Measurements from ENCODE around the gene CALML6.

CALML6 gene

GRCh38 chr1:1895456-1896336 lies 19.4 kb upstream of the CALML6 start:
- H3K27me3 ChIP-seq (ENCODE audit: insufficient read depth, low read length) = no peaks in the 10 kb centered on the region
- no peaks in the 10 kb centered on the region for H4K20me1 ChIP-seq (ENCODE audit: insufficient read depth, low read length)
- H3K4me3 ChIP-seq (ENCODE audit: low read depth, low read length, poor library complexity, severe bottlenecking) = peak overlapping the region; percentile 0
- peak overlapping the region; percentile 98 for H3K27ac ChIP-seq (ENCODE audit: low read depth, low read length, poor library complexity, severe bottlenecking)
- no peaks in the 10 kb centered on the region for H3K9me3 ChIP-seq (ENCODE audit: low read length)
- H3F3A ChIP-seq (ENCODE audit: insufficient read depth, low read length) = peaks cover 6% of the 10 kb centered on the region; the same call in 1 of the 2 replicates
- peak overlapping the region; percentile 48 for H3K4me2 ChIP-seq (ENCODE audit: low read length)
- TF ChIP-seq EZH2 (IDR thresholded peaks at IDR 0.05; ENCODE audit: borderline replicate concordance, low read length) = no peak
- peak overlapping the region; percentile 55 for H3K9ac ChIP-seq (ENCODE audit: low read length)
- no peaks in the 10 kb centered on the region for H3K79me2 ChIP-seq (ENCODE audit: insufficient read depth, low read length)
- H3K4me1 ChIP-seq (ENCODE audit: insufficient read depth, low read length, severe bottlenecking) = peaks cover 86% of the 10 kb centered on the region
- no peaks in the 10 kb centered on the region for H3K9me2 ChIP-seq (ENCODE audit: low read depth, low read length)
- no peak overlapping the region for H2AFZ ChIP-seq (ENCODE audit: low read length)
- H3K36me3 ChIP-seq (ENCODE audit: insufficient read depth, low read length) = no peaks in the 10 kb centered on the region

GRCh38 chr1:1898246-1898933 lies 16.7 kb upstream of the CALML6 start:
- TF ChIP-seq CTCF (IDR thresholded peaks at IDR 0.05; ENCODE audit: low read length) = no peak
- TF ChIP-seq EZH2 (IDR thresholded peaks at IDR 0.05; ENCODE audit: borderline replicate concordance, low read length) = no peak
- Histone ChIP-seq H3K36me3 (ENCODE audit: insufficient read depth, low read length) (no peaks in the 10 kb centered on the region), H3K27me3 (ENCODE audit: insufficient read depth, low read length) (no peaks in the 10 kb centered on the region), H3K9me3 (ENCODE audit: low read length) (0 out of 2 replicates have a peak, but pooled peaks cover 4% of the 10 kb centered on the region), H3K79me2 (ENCODE audit: insufficient read depth, low read length) (no peaks in the 10 kb centered on the region), H3K4me3 (ENCODE audit: low read depth, low read length, poor library complexity, severe bottlenecking) (no peak overlapping the region), H3K4me2 (ENCODE audit: low read length) (peak overlapping the region; percentile 24), H4K20me1 (ENCODE audit: insufficient read depth, low read length) (no peaks in the 10 kb centered on the region), H3K4me1 (ENCODE audit: insufficient read depth, low read length, severe bottlenecking) (peaks cover 86% of the 10 kb centered on the region), H3K27ac (ENCODE audit: low read depth, low read length, poor library complexity, severe bottlenecking) (peak overlapping the region; percentile 98), H3K9ac (ENCODE audit: low read length) (no peak overlapping the region), H3K9me2 (ENCODE audit: low read depth, low read length) (no peaks in the 10 kb centered on the region), H2AFZ (ENCODE audit: low read length) (no peak overlapping the region), H3F3A (ENCODE audit: insufficient read depth, low read length) (peaks cover 6% of the 10 kb centered on the region; the same call in 1 of the 2 replicates)

GRCh38 chr1:1899266-1899966 lies 15.6 kb upstream of the CALML6 start:
- Histone ChIP-seq H3K9me3 (ENCODE audit: low read length) (0 out of 2 replicates have a peak, but pooled peaks cover 4% of the 10 kb centered on the region), H3K27me3 (ENCODE audit: insufficient read depth, low read length) (no peaks in the 10 kb centered on the region), H3K9me2 (ENCODE audit: low read depth, low read length) (no peaks in the 10 kb centered on the region), H3K36me3 (ENCODE audit: insufficient read depth, low read length) (no peaks in the 10 kb centered on the region), H3K4me2 (ENCODE audit: low read length) (peak overlapping the region; percentile 49), H3K4me1 (ENCODE audit: insufficient read depth, low read length, severe bottlenecking) (peaks cover 76% of the 10 kb centered on the region), H3K27ac (ENCODE audit: low read depth, low read length, poor library complexity, severe bottlenecking) (peak overlapping the region; percentile 98), H2AFZ (ENCODE audit: low read length) (no peak overlapping the region), H4K20me1 (ENCODE audit: insufficient read depth, low read length) (no peaks in the 10 kb centered on the region), H3K9ac (ENCODE audit: low read length) (peak overlapping the region; percentile 61), H3F3A (ENCODE audit: insufficient read depth, low read length) (peaks cover 6% of the 10 kb centered on the region; the same call in 1 of the 2 replicates), H3K4me3 (ENCODE audit: low read depth, low read length, poor library complexity, severe bottlenecking) (peak overlapping the region; percentile 1), H3K79me2 (ENCODE audit: insufficient read depth, low read length) (no peaks in the 10 kb centered on the region)
- TF ChIP-seq CTCF (IDR thresholded peaks at IDR 0.05; ENCODE audit: low read length) = peak; percentile 62
- TF ChIP-seq EZH2 (IDR thresholded peaks at IDR 0.05; ENCODE audit: borderline replicate concordance, low read length) = no peak

Data from OCI-LY1 (cell line).